H9 (cell line): ENCODE data around the gene TRAPPC14. TPM values are rescaled to one million over a fixed set of nuclear protein-coding genes. Genes with fewer than 3 reads are reported as not detected.

Source experiments
- DNase-seq: peaks from one replicate; pipeline ENCODE4 v3.0.0-alpha.2; 2017
- H2AFZ ChIP-seq: one replicate; pipeline ENCODE4 v1.6.1; 2013; ENCODE audit warnings: mild to moderate bottlenecking, low read length, control low read depth, moderate library complexity
- H2AK5ac ChIP-seq: 2 replicates; pipeline ENCODE4 v1.6.1; 2013; ENCODE audit warnings: low read length, control low read depth, mixed read lengths; ENCODE audit not compliant: insufficient read length
- H2BK120ac ChIP-seq: one replicate; pipeline ENCODE4 v1.6.1; 2013; ENCODE audit warnings: low read depth, mild to moderate bottlenecking, low read length, control low read depth, inconsistent platforms; ENCODE audit not compliant: poor library complexity, severe bottlenecking
- H2BK12ac ChIP-seq: 2 replicates; pipeline ENCODE4 v1.6.1; 2013; ENCODE audit warnings: low read length, control low read depth, mixed read lengths, low read depth; ENCODE audit not compliant: insufficient read length
- H2BK15ac ChIP-seq: 2 replicates; pipeline ENCODE4 v1.6.1; 2013; ENCODE audit warnings: low read depth, low read length, control low read depth
- H2BK20ac ChIP-seq: one replicate; pipeline ENCODE4 v1.6.1; 2013; ENCODE audit warnings: low read depth, mild to moderate bottlenecking, low read length, control low read depth, inconsistent platforms; ENCODE audit not compliant: poor library complexity, severe bottlenecking
- H2BK5ac ChIP-seq: 2 replicates; pipeline ENCODE4 v1.6.1; 2013; ENCODE audit warnings: low read length, control low read depth, mixed read lengths; ENCODE audit not compliant: insufficient read length
- H3K14ac ChIP-seq: 2 replicates; pipeline ENCODE4 v1.6.1; 2013; ENCODE audit warnings: low read length, control low read depth; ENCODE audit not compliant: insufficient read depth
- H3K18ac ChIP-seq: 2 replicates; pipeline ENCODE4 v1.6.1; 2013; ENCODE audit warnings: low read depth, mild to moderate bottlenecking, mixed read lengths, low read length, control low read depth; ENCODE audit not compliant: insufficient read length
- H3K23ac ChIP-seq: 2 replicates; pipeline ENCODE4 v1.6.1; 2013; ENCODE audit warnings: low read length, control low read depth, mixed read lengths, low read depth; ENCODE audit not compliant: insufficient read length
- H3K23me2 ChIP-seq: 2 replicates; pipeline ENCODE4 v1.6.1; 2013; ENCODE audit warnings: low read depth, mild to moderate bottlenecking, mixed read lengths, low read length, control low read depth; ENCODE audit not compliant: insufficient read length, poor library complexity, severe bottlenecking
- H3K27ac ChIP-seq: 2 replicates; pipeline ENCODE4 v1.5.1; 2013; ENCODE audit warnings: low read length, control low read depth, mixed read lengths, low read depth; ENCODE audit not compliant: insufficient read length
- H3K27me3 ChIP-seq: 2 replicates; pipeline ENCODE4 v1.6.1; 2013; ENCODE audit warnings: low read length, control low read depth, inconsistent platforms; ENCODE audit not compliant: insufficient read depth
- H3K4ac ChIP-seq: 2 replicates; pipeline ENCODE4 v1.6.1; 2013; ENCODE audit warnings: low read depth, mild to moderate bottlenecking, control low read depth, inconsistent platforms, low read length, moderate library complexity
- H3K4me1 ChIP-seq: 2 replicates; pipeline ENCODE4 v1.6.1; 2013; ENCODE audit warnings: low read length, control low read depth, inconsistent platforms; ENCODE audit not compliant: insufficient read depth
- H3K4me2 ChIP-seq: 2 replicates; pipeline ENCODE4 v1.6.1; 2013; ENCODE audit warnings: low read length, control low read depth, mixed read lengths; ENCODE audit not compliant: insufficient read length, insufficient read depth
- H3K56ac ChIP-seq: 2 replicates; pipeline ENCODE4 v1.6.1; 2013; ENCODE audit warnings: low read depth, mild to moderate bottlenecking, mixed read lengths, low read length, control low read depth; ENCODE audit not compliant: insufficient read length
- H3K79me1 ChIP-seq: 2 replicates; pipeline ENCODE4 v1.6.1; 2013; ENCODE audit warnings: low read depth, mild to moderate bottlenecking, moderate library complexity, low read length, control low read depth, inconsistent platforms; ENCODE audit not compliant: insufficient read depth, poor library complexity, severe bottlenecking
- H3K79me2 ChIP-seq: 2 replicates; pipeline ENCODE4 v1.6.1; 2013; ENCODE audit warnings: low read length, control low read depth, inconsistent platforms; ENCODE audit not compliant: insufficient read depth
- H3K9ac ChIP-seq: 2 replicates; pipeline ENCODE4 v1.6.1; 2013; ENCODE audit warnings: low read length, control low read depth, mixed read lengths; ENCODE audit not compliant: insufficient read length; ENCODE audit errors: extremely low read depth
- H3K9me3 ChIP-seq: one replicate; pipeline ENCODE4 v1.6.1; 2013; ENCODE audit warnings: low read depth, low read length, inconsistent platforms; ENCODE audit not compliant: control insufficient read depth
- H3T11ph ChIP-seq: one replicate; pipeline ENCODE4 v1.6.1; 2013; ENCODE audit warnings: mild to moderate bottlenecking, low read length, control low read depth, inconsistent platforms
- H4K20me1 ChIP-seq: one replicate; pipeline ENCODE4 v1.6.1; 2013; ENCODE audit not compliant: control insufficient read depth, insufficient read length, insufficient read depth
- H4K5ac ChIP-seq: 2 replicates; pipeline ENCODE4 v1.6.1; 2013; ENCODE audit warnings: low read depth, mild to moderate bottlenecking, mixed read lengths, low read length, control low read depth; ENCODE audit not compliant: insufficient read length
- H4K8ac ChIP-seq: replicated peaks from 2 replicates; pipeline ENCODE4 v1.6.1; 2013; ENCODE audit warnings: low read length, control low read depth, mixed read lengths, low read depth; ENCODE audit not compliant: insufficient read length
- H4K91ac ChIP-seq: 2 replicates; pipeline ENCODE4 v1.6.1; 2013; ENCODE audit warnings: low read depth, mild to moderate bottlenecking, moderate library complexity, mixed read lengths, low read length, control low read depth; ENCODE audit not compliant: insufficient read length
- H3K27ac Mint-ChIP-seq, 3 experiments: 2 replicates in 2 of 3; 3 replicates in 1 of 3; pipeline ENCODE4 v1.8.0; 2020 to 2021; ENCODE audit warnings: mixed read lengths in 3 of 3, mild to moderate bottlenecking in 1 of 3, moderate library complexity in 1 of 3
- H3K27me3 Mint-ChIP-seq: 2 replicates; pipeline ENCODE4 v1.8.0; 2021; ENCODE audit warnings: low read depth, mild to moderate bottlenecking, moderate library complexity, mixed read lengths
- H3K36me3 Mint-ChIP-seq, 3 experiments: 2 replicates in 2 of 3; 3 replicates in 1 of 3; pipeline ENCODE4 v1.8.0; 2020 to 2021; ENCODE audit warnings: low read depth in 3 of 3, mixed read lengths in 3 of 3; ENCODE audit not compliant: insufficient read depth in 1 of 3
- H3K4me1 Mint-ChIP-seq, 2 experiments: 2 replicates each; pipeline ENCODE4 v1.8.0; 2020; ENCODE audit warnings: mixed read lengths in 2 of 2
- H3K4me3 Mint-ChIP-seq, 2 experiments: 2 replicates in 1 of 2; 3 replicates in 1 of 2; pipeline ENCODE4 v1.8.0; 2020 to 2021; ENCODE audit warnings: mild to moderate bottlenecking in 2 of 2, mixed read lengths in 2 of 2, moderate library complexity in 1 of 2
- H3K9me3 Mint-ChIP-seq, 2 experiments: 2 replicates in 1 of 2; 3 replicates in 1 of 2; pipeline ENCODE4 v1.8.0; 2020; ENCODE audit warnings: mild to moderate bottlenecking in 2 of 2, mixed read lengths in 2 of 2, moderate library complexity in 1 of 2
- CTCF ChIP-seq: fragments of 200-600 bp; sonication (generic); conservative IDR thresholded peaks from 3 replicates; pipeline ENCODE4 v1.8.0; 2021; ENCODE audit warnings: antibody characterized with exemption, mild to moderate bottlenecking
- WGBS: extraction: QIAGEN DNeasy Blood & Tissue Kit; methylation state at CpG from one replicate; pipeline ENCODE4 v1.1.7; 2013; ENCODE audit warnings: missing lambda C conversion rate, low lambda C conversion rate, mixed read lengths; ENCODE audit not compliant: insufficient read length; ENCODE audit errors: extremely low coverage; 5-methylcytosine and 5-hydroxymethylcytosine counted together
- total RNA-seq: library from RNA; stranded (reverse); gene quantifications from 2 replicates; pipeline ENCODE4 v1.2.1, GENCODE V29; 2021

Gene TRAPPC14
- total RNA-seq, 1 experiment from 2014 or later = 32.8 TPM

- no peaks in the 10 kb centered on the region for H3K27me3 ChIP-seq
These were observed 942 bp downstream of the TRAPPC14 start for GRCh38 chr7:100157334-100158228.

More at GRCh38 chr7:100157334-100158228, 942 bp downstream of the TRAPPC14 start:
- Histone ChIP-seq H2BK12ac (no peak overlapping the region), H3K9ac (peak overlapping the region; percentile 68), H2BK5ac (no peak overlapping the region), H4K91ac (no peak overlapping the region), H2BK20ac (no peak overlapping the region), H2BK120ac (no peak overlapping the region), H3T11ph (no peak overlapping the region), H4K8ac (no peak overlapping the region), H3K4me1 (no peaks in the 10 kb centered on the region; the same call in 1 of the 2 replicates), H3K79me1 (peaks cover 2% of the 10 kb centered on the region), H3K56ac (no peak overlapping the region), H2AFZ (no peak overlapping the region), H3K18ac (no peak overlapping the region), H3K4ac (no peak overlapping the region), H3K14ac (peak overlapping the region; percentile 46; the same call in 1 of the 2 replicates), H3K23ac (no peak overlapping the region), H4K5ac (no peak overlapping the region), H3K79me2 (no peaks in the 10 kb centered on the region), H3K23me2 (peaks cover 10% of the 10 kb centered on the region), H4K20me1 (no peaks in the 10 kb centered on the region), H3K4me2 (peak overlapping the region; percentile 92), H3K9me3 (no peaks in the 10 kb centered on the region), H2BK15ac (no peak overlapping the region), H2AK5ac (no peak overlapping the region), H3K27ac (no peak overlapping the region)
- Mint-ChIP-seq H3K36me3 (peaks cover 17 to 45% (median 42%) of the 10 kb centered on the region in 3 experiments; a peak in 6 of 7 replicates), H3K27me3 (no peaks in the 10 kb centered on the region; the same call in 1 of the 2 replicates), H3K4me3 (peak overlapping the region; percentile 75 to 82), H3K4me1 (peaks cover 12 to 28% of the 10 kb centered on the region in 2 experiments), H3K9me3 (no peaks in the 10 kb centered on the region), H3K27ac (peak overlapping the region in 2 of 3 experiments; percentile 7 to 92; a peak in 2 of 7 replicates)
- WGBS = no CpG with 5 or more reads among the region's 32 CpGs
- DNase-seq = peak; percentile 62
- TF ChIP-seq CTCF = no peak
